HepG2 (cell line): ENCODE results near the gene TCF3. TPM values are rescaled to one million over a fixed set of nuclear protein-coding genes. Genes with fewer than 3 reads are reported as not detected.

Source experiments
- ARID2 ChIP-seq: sonication (generic); formaldehyde crosslinking; IDR thresholded peaks from 2 replicates; pipeline ENCODE4 v1.8.1; 2022; ENCODE audit warnings: mild to moderate bottlenecking, missing genetic modification reagents, borderline replicate concordance
- BRCA1 ChIP-seq: sonication (generic); formaldehyde crosslinking; IDR thresholded peaks from 2 replicates; pipeline ENCODE4 v1.4.0; 2020; ENCODE audit warnings: missing genetic modification reagents
- CAMTA2 ChIP-seq: sonication (generic); formaldehyde crosslinking; IDR thresholded peaks from 2 replicates; pipeline ENCODE4 v1.4.0; 2020; ENCODE audit warnings: mild to moderate bottlenecking, missing genetic modification reagents, borderline replicate concordance
- DNMT3B ChIP-seq: conservative IDR thresholded peaks from 2 replicates; pipeline ENCODE4 v1.6.1; 2016; ENCODE audit warnings: missing biosample characterization, control low read depth
- E2F2 ChIP-seq: sonication (generic); formaldehyde crosslinking; IDR thresholded peaks from 2 replicates; pipeline ENCODE4 v1.4.0; 2020; ENCODE audit warnings: missing genetic modification reagents, borderline replicate concordance
- KLF15 ChIP-seq: sonication (generic); formaldehyde crosslinking; IDR thresholded peaks from 2 replicates; pipeline ENCODE4 v1.8.1; 2023; ENCODE audit warnings: borderline replicate concordance, mild to moderate bottlenecking, inconsistent platforms, missing genetic modification reagents, mixed read lengths
- LBX2 ChIP-seq: sonication (generic); formaldehyde crosslinking; IDR thresholded peaks from 2 replicates; pipeline ENCODE4 v1.5.0; 2020; ENCODE audit warnings: missing genetic modification reagents, mild to moderate bottlenecking, borderline replicate concordance
- MAF1 ChIP-seq: sonication (generic); formaldehyde crosslinking; IDR thresholded peaks from 2 replicates; pipeline ENCODE4 v1.5.0; 2020; ENCODE audit warnings: missing genetic modification reagents, borderline replicate concordance
- NCOR1 ChIP-seq: fragments of 200-600 bp; sonication (generic); IDR thresholded peaks from 2 replicates; pipeline ENCODE4 v1.7.0; 2017; ENCODE audit warnings: antibody characterized with exemption, low read length, borderline replicate concordance
- PHB2 ChIP-seq: fragments of 450-650 bp; IDR thresholded peaks from 2 replicates; pipeline ENCODE4 v1.6.1; 2018; ENCODE audit not compliant: partially characterized antibody
- SMYD3 ChIP-seq: sonication (generic); formaldehyde crosslinking; IDR thresholded peaks from 2 replicates; pipeline ENCODE4 v1.8.1; 2023; ENCODE audit warnings: mild to moderate bottlenecking, missing genetic modification reagents
- SP1 ChIP-seq, 2 experiments: fragments of 450-650 bp in 1 of 2; sonication (generic) in 1 of 2; formaldehyde crosslinking in 1 of 2; IDR thresholded peaks; 2 replicates each; pipeline versions ENCODE4 v1.4.0 to v1.6.1; 2016 to 2020; ENCODE audit warnings: missing genetic modification reagents in 1 of 2
- STAG1 ChIP-seq: sonication (generic); formaldehyde crosslinking; IDR thresholded peaks from 2 replicates; pipeline ENCODE4 v1.4.0; 2020; ENCODE audit warnings: missing genetic modification reagents
- ZBTB10 ChIP-seq: sonication (generic); formaldehyde crosslinking; IDR thresholded peaks from 2 replicates; pipeline ENCODE4 v1.4.0; 2020; ENCODE audit warnings: missing genetic modification reagents, borderline replicate concordance
- ZNF337 ChIP-seq: sonication (generic); formaldehyde crosslinking; IDR thresholded peaks from 2 replicates; pipeline ENCODE4 v1.5.1; 2020; ENCODE audit warnings: missing genetic modification reagents, low read depth, mild to moderate bottlenecking, borderline replicate concordance
- ZNF549 ChIP-seq: sonication (generic); formaldehyde crosslinking; IDR thresholded peaks from 2 replicates; pipeline ENCODE4 v1.5.0; 2020; ENCODE audit warnings: missing genetic modification reagents
- ZNF558 ChIP-seq: sonication (generic); formaldehyde crosslinking; IDR thresholded peaks from 2 replicates; pipeline ENCODE4 v1.9.0; 2022; ENCODE audit warnings: mild to moderate bottlenecking, missing genetic modification reagents, borderline replicate concordance
- ZNF563 ChIP-seq: sonication (generic); formaldehyde crosslinking; IDR thresholded peaks from 2 replicates; pipeline ENCODE4 v1.8.0; 2022; ENCODE audit warnings: mild to moderate bottlenecking, moderate library complexity, missing genetic modification reagents
- ZNF574 ChIP-seq: sonication (generic); formaldehyde crosslinking; IDR thresholded peaks from 2 replicates; pipeline ENCODE4 v1.4.0; 2020; ENCODE audit warnings: missing genetic modification reagents
- ZNF607 ChIP-seq: sonication (generic); formaldehyde crosslinking; IDR thresholded peaks from 2 replicates; pipeline ENCODE4 v1.5.1; 2020; ENCODE audit warnings: missing genetic modification reagents, mild to moderate bottlenecking, borderline replicate concordance
- ZNF777 ChIP-seq: sonication (generic); formaldehyde crosslinking; IDR thresholded peaks from 2 replicates; pipeline ENCODE4 v1.4.0; 2020; ENCODE audit warnings: missing genetic modification reagents
- polyA plus RNA-seq, 8 experiments: library from polyadenylated mRNA; depleted of rRNA in 3 of 8; stranded (reverse) in 7 of 8; unstranded in 1 of 8; fragments of >200 nt; fragmentation: Illumina TruSeq in 4 of 8; extraction: Trizol in 4 of 8; gene quantifications; 2 replicates each; pipeline versions ENCODE4 v1.2.1 to v1.2.3, GENCODE V29; 2011 to 2016; ENCODE audit warnings: low read depth in 4 of 8, missing spikeins in 1 of 8, mixed read lengths in 1 of 8; ENCODE audit not compliant: insufficient read depth in 1 of 8
- total RNA-seq, 5 experiments: library from RNA; depleted of rRNA; stranded (reverse); fragments of >200 nt; fragmentation: Illumina TruSeq; extraction: Trizol; gene quantifications; 2 replicates each; pipeline ENCODE4 v1.2.3, GENCODE V29; 2016; ENCODE audit warnings: low read depth in 1 of 5

Gene TCF3
- total and polyA plus RNA-seq, 2 of the 13 experiments (the other 11 are each of a cell fraction or from before 2014, with no cell fraction given) = 51.4 to 53.2 TPM

- TF ChIP-seq ZNF574 (CRISPR knock-in tag) (peak; percentile 51; the same call in 1 of the 2 replicates), DNMT3B (CRISPR knock-in tag) (peak; percentile 44; the same call in 1 of the 2 replicates), ZNF549 (CRISPR knock-in tag) (no peak), ZNF607 (CRISPR knock-in tag) (0 out of 2 replicates have a peak, but pooled peaks have one; percentile 19), MAF1 (CRISPR knock-in tag) (peak; percentile 37; the same call in 1 of the 2 replicates), BRCA1 (CRISPR knock-in tag) (peak; percentile 64; the same call in 1 of the 2 replicates), STAG1 (CRISPR knock-in tag) (peak; percentile 74), CAMTA2 (CRISPR knock-in tag) (no peak), E2F2 (0 out of 2 replicates have a peak, but pooled peaks have one; percentile 32), KLF15 (CRISPR knock-in tag) (no peak), PHB2 (no peak), ZNF777 (CRISPR knock-in tag) (peak; percentile 60; the same call in 1 of the 2 replicates), ARID2 (CRISPR knock-in tag) (0 out of 2 replicates have a peak, but pooled peaks have one; percentile 14), ZBTB10 (CRISPR knock-in tag) (no peak), ZNF337 (CRISPR knock-in tag) (peak; percentile 76; the same call in 1 of the 2 replicates), LBX2 (CRISPR knock-in tag) (no peak), SP1 (IDR thresholded peaks at IDR 0.05) (no peak), SP1 (CRISPR knock-in tag; IDR thresholded peaks at IDR 0.05) (no peak; the same call in none of the 2 replicates), ZNF558 (CRISPR knock-in tag) (no peak; the same call in 1 of the 2 replicates), ZNF563 (CRISPR knock-in tag) (peak; percentile 58; the same call in 1 of the 2 replicates), NCOR1 (peak; percentile 74; the same call in 1 of the 2 replicates), SMYD3 (CRISPR knock-in tag) (no peak)
Measured at GRCh38 chr19:1605236-1606137, 46.9 kb downstream of the TCF3 start, which contains the start of gene UQCR11 (continued).
